PC-9 (cell line): ENCODE data around the gene PSMD4.

Experiments
- EZH2 ChIP-seq: fragments of 200-600 bp; sonication (generic); IDR thresholded peaks from 2 replicates; pipeline ENCODE4 v1.8.0; 2017; ENCODE audit warnings: antibody characterized with exemption, low read depth
- TF ChIP-seq, protein P1 (sequence below): fragments of 200-600 bp; sonication (generic); conservative IDR thresholded peaks from 2 replicates; pipeline ENCODE4 v1.6.1; 2017; ENCODE audit warnings: mixed run types, antibody characterized with exemption, mild to moderate bottlenecking, moderate library complexity

DNA sequence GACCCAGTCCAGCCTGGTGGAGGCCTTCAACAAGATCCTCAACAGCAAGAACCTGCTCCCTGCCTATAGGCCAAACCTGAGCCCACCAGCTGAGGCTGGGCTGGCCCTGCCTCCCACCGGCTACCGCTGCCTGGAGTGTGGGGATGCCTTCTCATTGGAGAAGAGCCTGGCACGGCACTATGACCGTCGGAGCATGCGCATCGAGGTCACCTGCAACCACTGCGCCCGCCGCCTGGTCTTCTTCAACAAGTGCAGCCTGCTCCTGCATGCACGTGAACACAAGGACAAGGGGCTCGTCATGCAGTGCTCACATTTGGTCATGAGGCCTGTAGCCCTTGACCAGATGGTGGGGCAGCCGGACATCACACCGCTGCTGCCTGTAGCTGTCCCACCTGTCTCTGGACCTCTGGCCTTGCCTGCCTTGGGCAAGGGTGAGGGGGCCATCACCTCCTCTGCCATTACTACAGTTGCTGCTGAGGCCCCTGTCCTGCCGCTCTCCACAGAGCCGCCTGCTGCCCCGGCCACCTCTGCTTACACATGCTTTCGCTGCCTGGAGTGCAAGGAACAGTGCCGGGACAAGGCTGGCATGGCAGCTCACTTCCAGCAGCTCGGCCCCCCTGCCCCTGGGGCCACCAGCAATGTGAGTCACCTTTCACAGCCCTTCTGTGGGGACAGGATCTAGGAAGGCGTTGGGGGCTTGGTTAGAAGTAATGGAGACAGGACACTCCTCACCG lies 33.4 kb downstream of the PSMD4 start:
- TF ChIP-seq, protein P1, sequence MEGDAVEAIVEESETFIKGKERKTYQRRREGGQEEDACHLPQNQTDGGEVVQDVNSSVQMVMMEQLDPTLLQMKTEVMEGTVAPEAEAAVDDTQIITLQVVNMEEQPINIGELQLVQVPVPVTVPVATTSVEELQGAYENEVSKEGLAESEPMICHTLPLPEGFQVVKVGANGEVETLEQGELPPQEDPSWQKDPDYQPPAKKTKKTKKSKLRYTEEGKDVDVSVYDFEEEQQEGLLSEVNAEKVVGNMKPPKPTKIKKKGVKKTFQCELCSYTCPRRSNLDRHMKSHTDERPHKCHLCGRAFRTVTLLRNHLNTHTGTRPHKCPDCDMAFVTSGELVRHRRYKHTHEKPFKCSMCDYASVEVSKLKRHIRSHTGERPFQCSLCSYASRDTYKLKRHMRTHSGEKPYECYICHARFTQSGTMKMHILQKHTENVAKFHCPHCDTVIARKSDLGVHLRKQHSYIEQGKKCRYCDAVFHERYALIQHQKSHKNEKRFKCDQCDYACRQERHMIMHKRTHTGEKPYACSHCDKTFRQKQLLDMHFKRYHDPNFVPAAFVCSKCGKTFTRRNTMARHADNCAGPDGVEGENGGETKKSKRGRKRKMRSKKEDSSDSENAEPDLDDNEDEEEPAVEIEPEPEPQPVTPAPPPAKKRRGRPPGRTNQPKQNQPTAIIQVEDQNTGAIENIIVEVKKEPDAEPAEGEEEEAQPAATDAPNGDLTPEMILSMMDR = no peak
- no peak for TF ChIP-seq EZH2
